Upper lobe of left lung (tissue), 6 donors: ENCODE results near the gene C10orf143. TPM values are rescaled to one million over a fixed set of nuclear protein-coding genes. Genes with fewer than 3 reads are reported as not detected.

Experiments
- ATAC-seq, 2 donors: fragments of 200-7000 bp; cut with Tn5 transposase; one replicate each; pipeline ENCODE4 v1.9.1; 2022; ENCODE audit warnings: mild to moderate bottlenecking in 2 of 2, moderate library complexity in 2 of 2; ENCODE audit not compliant: low FRiP score in 2 of 2
- DNase-seq, 2 donors: peaks; one replicate each; pipeline ENCODE4 v3.0.0-alpha.2; 2019 to 2020
- H3K27ac ChIP-seq, 4 donors: fragments of 200-600 bp; sonication (generic); one replicate each; pipeline ENCODE4 v1.5.1; 2016 to 2019
- H3K27me3 ChIP-seq, 4 donors: fragments of 200-600 bp; sonication (generic); one replicate each; pipeline ENCODE4 v1.5.1; 2017 to 2019
- H3K36me3 ChIP-seq, 4 donors: fragments of 200-600 bp; sonication (generic); one replicate each; pipeline ENCODE4 v1.5.1; 2016 to 2019
- H3K4me1 ChIP-seq, 4 donors: fragments of 200-600 bp; sonication (generic); one replicate each; pipeline ENCODE4 v1.5.1; 2018 to 2019
- H3K4me3 ChIP-seq, 4 donors: fragments of 200-600 bp; sonication (generic); one replicate each; pipeline ENCODE4 v1.5.1; 2017 to 2019; ENCODE audit warnings: mild to moderate bottlenecking in 2 of 4, moderate library complexity in 1 of 4
- H3K9me3 ChIP-seq, 4 donors: fragments of 200-600 bp; sonication (generic); one replicate each; pipeline ENCODE4 v1.5.1; 2018 to 2019
- CTCF ChIP-seq, 6 experiments: fragments of 450-650 bp in 4 of 6; fragments of 200-600 bp in 2 of 6; sonication (generic) in 2 of 6; IDR thresholded peaks; one replicate each; pipeline ENCODE4 v1.5.1; 2016 to 2019; ENCODE audit warnings: antibody characterized with exemption in 6 of 6
- EP300 ChIP-seq, 4 donors: sonication (generic); formaldehyde crosslinking; IDR thresholded peaks; one replicate each; pipeline ENCODE4 v1.5.1; 2017; ENCODE audit warnings: antibody characterized with exemption in 4 of 4, control low read depth in 2 of 4
- POLR2A ChIP-seq, 4 donors: fragments of 450-650 bp; IDR thresholded peaks; one replicate each; pipeline ENCODE4 v1.5.1; 2016 to 2017; ENCODE audit warnings: antibody characterized with exemption in 4 of 4, mild to moderate bottlenecking in 2 of 4
- POLR2AphosphoS5 ChIP-seq, 2 donors: sonication (generic); formaldehyde crosslinking; IDR thresholded peaks; one replicate each; pipeline ENCODE4 v1.5.1; 2017; ENCODE audit warnings: antibody characterized with exemption in 2 of 2
- WGBS, 2 donors: methylation state at CpG; one replicate each; pipeline ENCODE4 v1.1.5; 2017 to 2018; 5-methylcytosine and 5-hydroxymethylcytosine counted together
- total RNA-seq, 6 donors: library from RNA; depleted of rRNA in 4 of 6; stranded (reverse); fragments of >200 nt in 4 of 6; gene quantifications; one replicate each; pipeline versions ENCODE4 v1.1.0 to v1.2.1, GENCODE V29; 2016 to 2021
- donor health status: DM: no; HTN: no; CAD: no; lungs with moderate emphysema.
- donor health status: DM: no; HTN: yes; CAD: no; lungs with severe emphysema.

The C10orf143 gene
- total RNA-seq, 6 donors from 2014 or later, result 0.55 to 6.0 (median 4.4) TPM; not detected in 1

DNA sequence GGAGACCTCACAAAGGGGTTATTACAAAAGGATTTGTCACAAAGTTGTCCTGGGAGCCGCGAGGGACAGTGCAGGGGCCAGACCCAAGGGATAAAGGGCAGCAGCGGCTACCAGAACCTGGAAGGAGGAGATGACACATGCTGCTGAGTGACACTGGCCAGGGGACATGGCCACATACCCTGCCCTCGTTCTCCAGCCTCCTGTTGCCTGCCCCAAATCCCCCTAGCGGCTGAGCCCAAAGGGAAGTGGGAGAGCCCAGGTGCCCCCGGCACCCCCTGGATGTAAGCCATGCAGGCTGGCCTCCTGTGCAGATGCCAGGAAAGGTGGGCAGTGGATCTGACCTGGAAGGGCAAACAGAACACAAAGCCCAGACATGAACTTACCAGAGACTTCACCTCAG is 42.7 kb downstream of the C10orf143 start:
- Histone ChIP-seq H3K4me3 (no peak overlapping the region), H3K36me3 (peaks cover 0 to 6% (median 0%) of the 10 kb centered on the region in 4 donors), H3K4me1 (no peaks in the 10 kb centered on the region), H3K27ac (no peak overlapping the region), H3K27me3 (no peaks in the 10 kb centered on the region), H3K9me3 (no peaks in the 10 kb centered on the region)
- WGBS, 2 donors, result 88 to 95% methylated on average over 6 of the region's 6 CpGs
- no peak for TF ChIP-seq CTCF (IDR thresholded peaks at IDR 0.05)
- TF ChIP-seq EP300 (IDR thresholded peaks at IDR 0.05), result no peak
- TF ChIP-seq POLR2A (IDR thresholded peaks at IDR 0.05), result no peak
- no peak for TF ChIP-seq POLR2AphosphoS5 (IDR thresholded peaks at IDR 0.05)
- ATAC-seq, result peak in 1 of 2 donors; percentile 9
- DNase-seq, result no peak

- DNase-seq, result no peak
- no peaks in the 10 kb centered on the region for H3K27me3 ChIP-seq
- H3K36me3 ChIP-seq, result peaks cover 0 to 6% (median 0%) of the 10 kb centered on the region in 4 donors
- H3K27ac ChIP-seq, result no peak overlapping the region
- no peak for ATAC-seq
- H3K9me3 ChIP-seq, result no peaks in the 10 kb centered on the region
- H3K4me3 ChIP-seq, result no peak overlapping the region
- WGBS, 2 donors, result 90 to 95% methylated on average over 5 to 7 of the region's 7 CpGs
- H3K4me1 ChIP-seq, result no peaks in the 10 kb centered on the region
- TF ChIP-seq POLR2AphosphoS5 (IDR thresholded peaks at IDR 0.05) (no peak), EP300 (IDR thresholded peaks at IDR 0.05) (no peak), CTCF (IDR thresholded peaks at IDR 0.05) (no peak), POLR2A (IDR thresholded peaks at IDR 0.05) (no peak)
These were observed 43.9 kb downstream of the C10orf143 start for GRCh38 chr10:130066743-130067142.

GRCh38 chr10:130065251-130065650 is 45.4 kb downstream of the C10orf143 start:
- ATAC-seq (no peak), DNase-seq (no peak)
- Histone ChIP-seq H3K4me3 (no peak overlapping the region), H3K27ac (no peak overlapping the region), H3K9me3 (no peaks in the 10 kb centered on the region), H3K27me3 (no peaks in the 10 kb centered on the region), H3K4me1 (no peaks in the 10 kb centered on the region), H3K36me3 (peaks cover 0 to 6% (median 0%) of the 10 kb centered on the region in 4 donors)
- 85 to 91% methylated on average over 9 to 10 of the region's 10 CpGs for WGBS, 2 donors
- no peak for TF ChIP-seq POLR2A (IDR thresholded peaks at IDR 0.05)
- TF ChIP-seq EP300 (IDR thresholded peaks at IDR 0.05), result no peak
- no peak for TF ChIP-seq POLR2AphosphoS5 (IDR thresholded peaks at IDR 0.05)
- no peak for TF ChIP-seq CTCF (IDR thresholded peaks at IDR 0.05)

- Histone ChIP-seq H3K4me3 (no peak overlapping the region), H3K27ac (no peak overlapping the region), H3K4me1 (no peaks in the 10 kb centered on the region), H3K27me3 (no peaks in the 10 kb centered on the region), H3K9me3 (no peaks in the 10 kb centered on the region), H3K36me3 (peaks cover 0 to 6% (median 0%) of the 10 kb centered on the region in 4 donors)
- TF ChIP-seq CTCF (IDR thresholded peaks at IDR 0.05) (no peak), POLR2AphosphoS5 (IDR thresholded peaks at IDR 0.05) (no peak), EP300 (IDR thresholded peaks at IDR 0.05) (no peak), POLR2A (IDR thresholded peaks at IDR 0.05) (no peak)
- DNase-seq, result no peak
- ATAC-seq, result peak in 1 of 2 donors; percentile 10
- WGBS, 2 donors, result 85 to 87% methylated on average over 4 to 5 of the region's 5 CpGs
These were observed 45.8 kb downstream of the C10orf143 start for GRCh38 chr10:130064783-130065182.

GRCh38 chr10:130062976-130063375 is 47.7 kb downstream of the C10orf143 start:
- H3K27me3 ChIP-seq, result no peaks in the 10 kb centered on the region
- ATAC-seq (no peak), DNase-seq (no peak)
- H3K27ac ChIP-seq, result no peak overlapping the region
- no peaks in the 10 kb centered on the region for H3K9me3 ChIP-seq
- TF ChIP-seq POLR2AphosphoS5 (IDR thresholded peaks at IDR 0.05) (no peak), CTCF (IDR thresholded peaks at IDR 0.05) (no peak), POLR2A (IDR thresholded peaks at IDR 0.05) (no peak), EP300 (IDR thresholded peaks at IDR 0.05) (no peak)
- peaks cover 0 to 6% (median 0%) of the 10 kb centered on the region in 4 donors for H3K36me3 ChIP-seq
- no peak overlapping the region for H3K4me3 ChIP-seq
- no peaks in the 10 kb centered on the region for H3K4me1 ChIP-seq
- 92 to 95% methylated on average over 13 of the region's 13 CpGs for WGBS, 2 donors
